ENCODE measurements around the gene SHISA9. TPM values are rescaled to one million over a fixed set of nuclear protein-coding genes. Genes with fewer than 3 reads are reported as not detected.

SHISA9 gene
- total RNA-seq, 1 donor from 2014 or later, result 14.7 TPM

DNA sequence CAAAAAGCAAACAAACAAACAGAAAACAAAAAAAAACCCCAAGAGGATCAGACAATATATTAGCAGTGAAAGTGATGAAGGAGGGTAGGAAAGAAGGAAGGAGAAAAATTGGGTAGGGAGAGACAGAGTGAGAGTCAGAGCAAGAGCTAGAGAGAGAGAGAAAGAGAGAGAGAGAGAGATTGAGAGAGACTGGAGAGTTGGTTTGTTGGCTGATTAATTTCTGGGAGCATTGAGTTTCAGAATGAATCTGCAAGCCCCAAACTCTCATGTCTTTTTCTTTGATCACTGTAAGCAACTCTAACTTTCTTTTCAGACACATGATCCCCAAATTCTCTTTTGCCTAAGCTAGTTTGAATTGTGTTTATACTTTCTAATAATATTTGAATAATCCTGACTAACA lies 388.1 kb downstream of the SHISA9 start:
- no peak for DNase-seq

Other genes starting within 250 kb of the SHISA9 start
- 6.2 TPM for gene CPPED1, start 97.7 kb upstream of the SHISA9 start, total RNA-seq

Data from occipital lobe (tissue), 2 donors.